HepG2 (cell line): Measurements from ENCODE around the gene TM9SF3. TPM values are rescaled to one million over a fixed set of nuclear protein-coding genes. Genes with fewer than 3 reads are reported as not detected.
A peak's percentile ranks its signal among the peaks of the same experiment; 100 is the strongest.

Experiments used
- AGO2 ChIP-seq: fragments of 200-400 bp; formaldehyde crosslinking; optimal IDR thresholded peaks from 2 replicates; pipeline ENCODE3; 2017; ENCODE audit warnings: mild to moderate bottlenecking, low read depth, low read length, moderate library complexity
- GATAD2A ChIP-seq: IDR thresholded peaks from 2 replicates; pipeline ENCODE4 v1.6.1; 2016
- LCORL ChIP-seq, 2 experiments: fragments of 450-650 bp in 1 of 2; sonication (generic) in 1 of 2; formaldehyde crosslinking in 1 of 2; IDR thresholded peaks; 2 replicates each; pipeline versions ENCODE4 v1.5.0 to v1.6.1; 2017 to 2020; ENCODE audit warnings: antibody characterized with exemption in 1 of 2, missing genetic modification reagents in 1 of 2
- NR2C2 ChIP-seq: sonication (generic); formaldehyde crosslinking; IDR thresholded peaks from 2 replicates; pipeline ENCODE4 v1.4.0; 2020; ENCODE audit warnings: missing genetic modification reagents, mild to moderate bottlenecking, moderate library complexity, borderline replicate concordance
- POLR2A ChIP-seq, 2 experiments: IDR thresholded peaks; 2 replicates each; pipeline ENCODE4 v1.6.1; 2011; ENCODE audit warnings: low read depth in 2 of 2, low read length in 2 of 2, mild to moderate bottlenecking in 1 of 2, moderate library complexity in 1 of 2; ENCODE audit not compliant: insufficient read depth in 1 of 2
- PRDM15 ChIP-seq: sonication (generic); formaldehyde crosslinking; IDR thresholded peaks from 2 replicates; pipeline ENCODE4 v1.4.0; 2020; ENCODE audit warnings: missing genetic modification reagents
- SOX6 ChIP-seq, 2 experiments: fragments of 450-650 bp in 1 of 2; sonication (generic) in 1 of 2; formaldehyde crosslinking in 1 of 2; IDR thresholded peaks; 2 replicates each; pipeline versions ENCODE4 v1.4.0 to v1.6.1; 2017 to 2020; ENCODE audit warnings: antibody characterized with exemption in 1 of 2, mild to moderate bottlenecking in 1 of 2, missing genetic modification reagents in 1 of 2
- TFDP2 ChIP-seq: sonication (generic); formaldehyde crosslinking; IDR thresholded peaks from 2 replicates; pipeline ENCODE4 v1.4.0; 2020; ENCODE audit warnings: missing genetic modification reagents
- TGIF2 ChIP-seq: IDR thresholded peaks from 2 replicates; pipeline ENCODE4 v1.6.1; 2016; ENCODE audit warnings: control low read depth, missing compliant biosample characterization
- THYN1 ChIP-seq: sonication (generic); formaldehyde crosslinking; IDR thresholded peaks from 2 replicates; pipeline ENCODE4 v1.8.1; 2023; ENCODE audit warnings: low read depth, mild to moderate bottlenecking, moderate library complexity, missing genetic modification reagents, borderline replicate concordance
- ZNF256 ChIP-seq: sonication (generic); formaldehyde crosslinking; conservative IDR thresholded peaks from 2 replicates; pipeline ENCODE4 v1.4.0; 2020; ENCODE audit warnings: missing genetic modification reagents
- ZNF552 ChIP-seq: sonication (generic); formaldehyde crosslinking; IDR thresholded peaks from 2 replicates; pipeline ENCODE4 v1.9.0; 2022; ENCODE audit warnings: missing genetic modification reagents, mild to moderate bottlenecking, borderline replicate concordance
- ZNF652 ChIP-seq: IDR thresholded peaks from 2 replicates; pipeline ENCODE4 v1.6.1; 2016; ENCODE audit warnings: low read depth, borderline replicate concordance
- ZZZ3 ChIP-seq: sonication (generic); formaldehyde crosslinking; IDR thresholded peaks from 2 replicates; pipeline ENCODE4 v1.4.0; 2020; ENCODE audit warnings: missing genetic modification reagents, mild to moderate bottlenecking, borderline replicate concordance
- polyA plus RNA-seq, 8 experiments: library from polyadenylated mRNA; depleted of rRNA in 3 of 8; stranded (reverse) in 7 of 8; unstranded in 1 of 8; fragments of >200 nt; fragmentation: Illumina TruSeq in 4 of 8; extraction: Trizol in 4 of 8; gene quantifications; 2 replicates each; pipeline versions ENCODE4 v1.2.1 to v1.2.3, GENCODE V29; 2011 to 2016; ENCODE audit warnings: low read depth in 4 of 8, missing spikeins in 1 of 8, mixed read lengths in 1 of 8; ENCODE audit not compliant: insufficient read depth in 1 of 8
- total RNA-seq, 5 experiments: library from RNA; depleted of rRNA; stranded (reverse); fragments of >200 nt; fragmentation: Illumina TruSeq; extraction: Trizol; gene quantifications; 2 replicates each; pipeline ENCODE4 v1.2.3, GENCODE V29; 2016; ENCODE audit warnings: low read depth in 1 of 5
- TF ChIP-seq, protein P1 (sequence below): sonication (generic); formaldehyde crosslinking; IDR thresholded peaks from 2 replicates; pipeline ENCODE4 v1.4.0; 2020; ENCODE audit warnings: missing genetic modification reagents, borderline replicate concordance
- TF ChIP-seq, protein P2 (sequence below): sonication (generic); formaldehyde crosslinking; IDR thresholded peaks from 2 replicates; pipeline ENCODE4 v1.5.1; 2020; ENCODE audit warnings: mild to moderate bottlenecking, missing genetic modification reagents, moderate library complexity

The TM9SF3 gene
- total and polyA plus RNA-seq, 2 of the 13 experiments (the other 11 are each of a cell fraction or from before 2014, with no cell fraction given) = 43.8 to 120 TPM

- TF ChIP-seq LCORL (IDR thresholded peaks at IDR 0.05) (no peak), LCORL (CRISPR knock-in tag; IDR thresholded peaks at IDR 0.05) (0 out of 2 replicates have a peak, but pooled peaks have one; percentile 22), TGIF2 (CRISPR knock-in tag) (peak; percentile 14; the same call in 1 of the 2 replicates), GATAD2A (CRISPR knock-in tag) (0 out of 2 replicates have a peak, but pooled peaks have one; percentile 19), ZNF652 (CRISPR knock-in tag) (peak; percentile 86), ZZZ3 (no peak), THYN1 (no peak), POLR2A (IDR thresholded peaks at IDR 0.05; ENCODE audit: insufficient read depth in 1 of 2, low read depth in 2 of 2, low read length in 2 of 2) (peak in 1 of 2 experiments; percentile 62; a peak in 2 of 4 replicates), AGO2 (no peak), SOX6 (IDR thresholded peaks at IDR 0.05) (no peak), SOX6 (CRISPR knock-in tag; IDR thresholded peaks at IDR 0.05) (no peak), ZNF256 (CRISPR knock-in tag) (no peak), PRDM15 (no peak), ZNF552 (CRISPR knock-in tag) (no peak), NR2C2 (CRISPR knock-in tag) (no peak), TFDP2 (CRISPR knock-in tag) (peak; percentile 11; the same call in 1 of the 2 replicates)
- TF ChIP-seq, protein P1, sequence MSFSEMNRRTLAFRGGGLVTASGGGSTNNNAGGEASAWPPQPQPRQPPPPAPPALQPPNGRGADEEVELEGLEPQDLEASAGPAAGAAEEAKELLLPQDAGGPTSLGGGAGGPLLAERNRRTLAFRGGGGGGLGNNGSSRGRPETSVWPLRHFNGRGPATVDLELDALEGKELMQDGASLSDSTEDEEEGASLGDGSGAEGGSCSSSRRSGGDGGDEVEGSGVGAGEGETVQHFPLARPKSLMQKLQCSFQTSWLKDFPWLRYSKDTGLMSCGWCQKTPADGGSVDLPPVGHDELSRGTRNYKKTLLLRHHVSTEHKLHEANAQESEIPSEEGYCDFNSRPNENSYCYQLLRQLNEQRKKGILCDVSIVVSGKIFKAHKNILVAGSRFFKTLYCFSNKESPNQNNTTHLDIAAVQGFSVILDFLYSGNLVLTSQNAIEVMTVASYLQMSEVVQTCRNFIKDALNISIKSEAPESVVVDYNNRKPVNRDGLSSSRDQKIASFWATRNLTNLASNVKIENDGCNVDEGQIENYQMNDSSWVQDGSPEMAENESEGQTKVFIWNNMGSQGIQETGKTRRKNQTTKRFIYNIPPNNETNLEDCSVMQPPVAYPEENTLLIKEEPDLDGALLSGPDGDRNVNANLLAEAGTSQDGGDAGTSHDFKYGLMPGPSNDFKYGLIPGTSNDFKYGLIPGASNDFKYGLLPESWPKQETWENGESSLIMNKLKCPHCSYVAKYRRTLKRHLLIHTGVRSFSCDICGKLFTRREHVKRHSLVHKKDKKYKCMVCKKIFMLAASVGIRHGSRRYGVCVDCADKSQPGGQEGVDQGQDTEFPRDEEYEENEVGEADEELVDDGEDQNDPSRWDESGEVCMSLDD = 0 out of 2 replicates have a peak, but pooled peaks have one; percentile 41
- TF ChIP-seq, protein P2, sequence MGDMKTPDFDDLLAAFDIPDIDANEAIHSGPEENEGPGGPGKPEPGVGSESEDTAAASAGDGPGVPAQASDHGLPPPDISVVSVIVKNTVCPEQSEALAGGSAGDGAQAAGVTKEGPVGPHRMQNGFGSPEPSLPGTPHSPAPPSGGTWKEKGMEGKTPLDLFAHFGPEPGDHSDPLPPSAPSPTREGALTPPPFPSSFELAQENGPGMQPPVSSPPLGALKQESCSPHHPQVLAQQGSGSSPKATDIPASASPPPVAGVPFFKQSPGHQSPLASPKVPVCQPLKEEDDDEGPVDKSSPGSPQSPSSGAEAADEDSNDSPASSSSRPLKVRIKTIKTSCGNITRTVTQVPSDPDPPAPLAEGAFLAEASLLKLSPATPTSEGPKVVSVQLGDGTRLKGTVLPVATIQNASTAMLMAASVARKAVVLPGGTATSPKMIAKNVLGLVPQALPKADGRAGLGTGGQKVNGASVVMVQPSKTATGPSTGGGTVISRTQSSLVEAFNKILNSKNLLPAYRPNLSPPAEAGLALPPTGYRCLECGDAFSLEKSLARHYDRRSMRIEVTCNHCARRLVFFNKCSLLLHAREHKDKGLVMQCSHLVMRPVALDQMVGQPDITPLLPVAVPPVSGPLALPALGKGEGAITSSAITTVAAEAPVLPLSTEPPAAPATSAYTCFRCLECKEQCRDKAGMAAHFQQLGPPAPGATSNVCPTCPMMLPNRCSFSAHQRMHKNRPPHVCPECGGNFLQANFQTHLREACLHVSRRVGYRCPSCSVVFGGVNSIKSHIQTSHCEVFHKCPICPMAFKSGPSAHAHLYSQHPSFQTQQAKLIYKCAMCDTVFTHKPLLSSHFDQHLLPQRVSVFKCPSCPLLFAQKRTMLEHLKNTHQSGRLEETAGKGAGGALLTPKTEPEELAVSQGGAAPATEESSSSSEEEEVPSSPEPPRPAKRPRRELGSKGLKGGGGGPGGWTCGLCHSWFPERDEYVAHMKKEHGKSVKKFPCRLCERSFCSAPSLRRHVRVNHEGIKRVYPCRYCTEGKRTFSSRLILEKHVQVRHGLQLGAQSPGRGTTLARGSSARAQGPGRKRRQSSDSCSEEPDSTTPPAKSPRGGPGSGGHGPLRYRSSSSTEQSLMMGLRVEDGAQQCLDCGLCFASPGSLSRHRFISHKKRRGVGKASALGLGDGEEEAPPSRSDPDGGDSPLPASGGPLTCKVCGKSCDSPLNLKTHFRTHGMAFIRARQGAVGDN (CRISPR knock-in tag) = peak; percentile 28; the same call in 1 of the 2 replicates
Measured at GRCh38 chr10:96587264-96588059, 650 bp upstream of the TM9SF3 start (continued).
